Posterior vena cava (tissue), 2 donors: Measurements from ENCODE around the gene ACTG2. TPM values are rescaled to one million over a fixed set of nuclear protein-coding genes. Genes with fewer than 3 reads are reported as not detected.
"Not testable (repeated sequence)": the region's sequence is repeated elsewhere in the genome, so short reads cannot be mapped to it uniquely, and the experiment has no call there.

Source experiments
- DNase-seq: peaks from one replicate; pipeline ENCODE4 v3.0.0-alpha.2; 2020; ENCODE audit warnings: low spot score
- intact Hi-C, 2 donors: fragments of 100-400 bp; cut with DNase I; formaldehyde crosslinking; loops; one replicate each; pipeline versions ENCODE4 v1.14.1 to v1.14.2; 2022 to 2023
- total RNA-seq, 2 donors: library from RNA; stranded (reverse); fragmentation: NEBNext Ultra II Directional; extraction: Animal tissue kit (Norgen Biotek cat#: 25700); gene quantifications; one replicate each; pipeline ENCODE4 v1.2.1, GENCODE V29; 2021
- donor health status: DM: yes; HTN: yes; CAD: no.
- donor health status: DM: yes; HTN: yes; CAD: no.

The ACTG2 gene
- total RNA-seq, 2 donors from 2014 or later, result 2,422 to 4,458 TPM

DNA sequence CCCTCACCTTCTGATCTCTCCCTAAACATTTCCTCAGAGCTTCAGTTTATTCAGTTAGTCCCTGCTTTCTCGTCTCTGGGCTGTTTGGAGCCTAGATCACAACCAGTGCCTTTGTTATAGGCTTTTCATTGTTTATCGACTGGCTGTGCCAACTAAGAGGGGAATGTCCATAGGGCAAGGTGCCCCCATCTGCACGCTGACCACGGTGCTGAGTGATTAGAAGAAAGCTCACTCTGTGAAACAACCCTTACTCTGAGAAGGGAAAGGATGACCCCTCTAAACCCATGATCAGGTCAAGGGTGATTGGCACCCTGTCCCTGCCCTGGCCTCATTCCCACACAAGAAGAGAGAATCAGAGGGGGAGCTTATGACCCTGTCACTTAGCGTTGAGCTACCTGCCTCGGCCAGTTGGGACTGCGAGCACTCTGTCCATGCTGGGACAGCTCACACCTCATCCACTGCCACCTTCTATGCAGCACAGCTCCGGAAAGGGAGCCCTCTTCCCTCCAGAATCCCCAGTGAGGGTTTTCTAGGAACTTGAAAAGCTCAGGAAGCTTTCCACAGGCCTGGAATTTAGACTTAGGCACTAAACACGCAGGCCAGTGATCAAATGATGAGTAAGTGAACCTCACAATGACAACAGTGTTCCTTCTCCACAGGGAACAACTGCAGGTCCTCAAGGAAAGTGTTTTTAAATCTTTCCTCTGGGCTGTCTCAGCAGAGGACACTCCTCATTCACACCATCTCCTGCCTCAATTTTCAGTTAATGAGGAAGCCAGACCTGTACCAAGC, 2.3 kb upstream of the ACTG2 start:
- intact Hi-C loops, result loop anchor here in 1 of 2 donors (5.0 kb wide), 1 partner anchor 58 kb away; no protein-coding TSS in a partner anchor
- DNase-seq, result no peak

DNA sequence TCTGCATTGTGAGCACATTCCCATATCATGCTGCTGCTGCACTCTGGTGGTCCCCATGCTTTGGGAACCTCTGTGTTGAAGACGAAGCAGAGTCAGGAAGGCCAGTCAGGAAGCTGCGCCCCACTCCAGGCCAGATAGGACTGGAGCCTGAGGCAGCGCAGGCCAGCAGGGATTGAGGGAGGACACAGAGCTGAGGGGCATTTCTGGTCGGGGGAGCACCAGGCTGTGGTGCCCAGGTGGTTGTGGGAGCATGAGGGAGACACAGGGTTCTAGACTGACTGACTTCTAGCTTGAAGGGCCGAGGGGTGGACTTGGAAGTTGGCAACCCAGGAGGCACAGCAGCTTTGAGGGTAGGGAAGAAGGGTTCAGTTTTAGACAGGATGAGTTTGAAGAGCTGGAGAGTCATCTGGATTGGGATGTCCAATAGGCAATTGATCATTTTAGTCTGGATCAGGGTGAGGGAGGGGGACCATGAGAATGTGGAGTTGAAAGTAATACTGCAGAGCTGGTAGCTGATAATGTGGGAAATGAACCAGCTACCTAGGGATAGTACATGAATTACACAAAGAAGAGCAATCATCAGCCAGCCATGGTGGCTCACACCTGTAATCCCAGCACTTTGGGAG, 1.4 kb upstream of the ACTG2 start:
- intact Hi-C loops, result loop anchor here in 1 of 2 donors (5.0 kb wide), 1 partner anchor 59 kb away; no protein-coding TSS in a partner anchor
- no peak for DNase-seq

DNA sequence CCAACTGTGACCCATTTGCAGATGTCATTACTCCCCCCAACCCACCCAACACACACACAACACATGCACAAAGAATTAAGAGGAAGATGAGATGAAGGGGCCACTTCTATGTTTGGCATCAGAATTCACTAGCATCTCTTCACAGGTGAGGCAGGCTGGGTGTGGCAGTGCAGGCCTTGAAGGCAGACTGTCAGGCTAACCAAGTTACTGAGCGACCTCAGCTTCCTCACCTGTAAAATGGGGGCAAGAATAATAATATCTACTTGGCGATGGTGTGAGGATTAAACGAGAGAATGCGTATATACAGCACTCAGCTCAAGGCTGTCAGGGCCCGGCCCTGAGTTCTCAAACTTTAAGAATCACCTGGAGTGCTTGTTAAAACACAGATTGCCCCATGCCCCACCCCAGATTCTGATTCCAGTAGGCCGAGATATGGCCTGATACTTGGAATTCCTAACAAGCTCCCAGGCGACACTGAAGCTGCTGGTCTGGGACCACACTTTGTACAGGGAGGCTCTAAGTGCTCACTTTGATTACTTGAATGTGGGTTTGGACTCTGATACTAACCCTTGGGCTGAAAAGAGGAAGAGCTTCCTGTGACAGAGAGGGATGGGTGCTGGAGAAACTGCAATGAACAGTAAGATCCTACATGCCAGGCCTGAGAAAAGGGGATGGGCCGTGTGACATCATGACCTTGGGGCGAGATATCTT, 1.1 kb downstream of the ACTG2 start:
- DNase-seq, result no peak

DNA sequence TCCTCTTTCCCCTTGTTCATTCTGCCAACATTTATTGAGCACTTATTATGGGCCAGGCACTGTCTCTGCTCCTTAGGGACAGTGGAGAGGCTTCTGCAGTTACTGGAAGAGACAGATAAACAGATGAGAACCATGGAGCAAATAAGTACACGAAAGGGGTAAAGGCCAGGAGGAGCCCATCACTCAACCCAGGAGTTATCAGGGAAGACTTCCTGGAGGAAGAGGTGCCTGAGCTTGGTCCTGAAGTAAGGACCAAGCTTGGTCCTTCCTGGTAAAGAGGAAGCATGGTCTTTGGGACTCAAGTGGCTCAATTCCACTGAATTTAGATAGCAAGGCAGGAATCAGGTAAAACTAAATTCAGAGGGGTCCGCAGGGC, 1.7 kb downstream of the ACTG2 start:
- DNase-seq, result no peak

More for the DNA sequence above, 1.1 kb downstream of the ACTG2 start:
- intact Hi-C loops, result loop anchor here in 1 of 2 donors (5.0 kb wide), 1 partner anchor 62 kb away; no protein-coding TSS in a partner anchor

DNA sequence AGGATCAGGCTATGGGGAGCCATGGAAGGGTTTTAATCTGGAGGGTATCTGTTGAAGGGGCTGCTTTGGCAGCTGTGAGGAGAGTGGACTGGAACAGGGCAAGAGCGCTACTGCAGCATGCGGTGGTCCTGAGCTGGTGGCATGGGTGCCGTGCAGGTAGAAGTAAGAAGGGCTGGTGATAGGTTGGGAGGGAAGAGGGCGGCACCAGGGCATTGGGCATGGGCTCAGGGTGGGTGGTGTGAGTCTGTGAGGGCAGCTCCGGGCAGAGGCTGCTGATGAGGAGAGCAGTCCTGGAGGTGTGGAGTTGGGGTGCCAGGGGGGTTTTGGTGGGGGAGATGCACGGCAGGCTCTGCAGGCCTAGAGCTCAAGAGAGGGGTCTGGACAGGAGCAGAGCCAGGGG, 2.1 kb downstream of the ACTG2 start:
- intact Hi-C loops, result loop anchor here in 1 of 2 donors (5.0 kb wide), 1 partner anchor 63 kb away; no protein-coding TSS in a partner anchor
- no peak for DNase-seq

More for the DNA sequence above, 1.7 kb downstream of the ACTG2 start:
- intact Hi-C loops, result loop anchor here in 1 of 2 donors (5.0 kb wide), 1 partner anchor 62 kb away; no protein-coding TSS in a partner anchor

DNA sequence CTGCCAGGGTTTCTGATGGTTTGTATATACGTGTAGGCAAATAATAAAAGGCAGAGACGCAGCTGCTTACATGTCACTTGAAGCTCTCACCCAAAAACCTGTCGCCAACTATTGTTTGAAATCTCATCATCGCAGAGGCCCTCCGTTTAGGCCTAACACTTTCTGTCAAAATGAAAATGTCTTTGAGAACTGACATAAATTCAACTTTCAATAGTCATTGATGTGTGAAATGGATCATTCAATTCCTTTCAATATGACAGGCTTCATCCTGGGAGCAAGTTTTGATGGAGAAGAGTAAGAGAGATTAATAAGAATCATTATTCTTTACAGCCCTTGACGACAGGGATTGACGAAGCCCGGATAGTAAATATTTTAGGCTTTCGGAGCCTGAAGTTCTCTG, 2.7 kb downstream of the ACTG2 start:
- intact Hi-C loops, result no loop called here
- no peak for DNase-seq

DNA sequence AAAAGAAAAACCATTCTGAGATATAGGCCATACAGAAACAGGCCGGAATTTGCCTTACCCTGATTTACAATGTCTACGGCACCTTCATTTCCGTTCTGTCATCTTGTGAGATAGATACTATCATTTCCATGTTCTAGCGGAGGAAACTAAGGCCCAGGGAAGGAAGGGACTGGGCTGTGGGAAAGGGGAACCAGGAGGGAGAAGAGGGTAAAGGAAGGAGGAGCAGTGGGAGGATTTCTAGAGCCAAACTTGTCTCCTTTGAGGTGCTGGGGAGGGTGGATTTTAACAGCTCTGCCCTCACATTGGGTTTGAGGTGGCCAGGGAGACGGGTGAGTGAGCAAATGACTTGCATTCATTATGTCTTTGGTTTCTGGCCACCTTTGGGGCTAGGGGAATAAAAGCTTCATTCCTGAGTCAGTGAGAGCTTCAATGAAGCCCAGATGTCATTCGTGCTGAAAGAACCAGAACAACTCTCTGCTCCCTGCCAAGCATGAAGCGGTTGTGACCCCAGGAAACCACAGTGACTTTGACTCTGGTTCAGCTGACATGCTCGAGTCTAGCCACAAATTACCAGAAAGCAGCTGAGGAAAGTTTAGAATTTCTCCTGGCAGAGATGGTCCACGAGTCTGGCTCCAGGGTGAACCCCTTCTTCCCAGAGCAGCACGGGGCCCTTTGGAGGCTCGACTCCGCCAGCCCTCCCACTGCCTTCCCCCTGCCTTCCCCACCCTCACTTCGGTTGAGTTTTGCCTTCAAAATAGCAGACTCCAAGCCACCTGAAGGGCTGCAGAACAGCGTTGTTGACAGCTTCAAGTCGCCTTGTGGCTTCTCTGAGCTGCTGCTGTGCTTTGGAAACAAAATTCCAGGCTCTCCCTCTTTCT, 3.8 kb downstream of the ACTG2 start:
- no peak for DNase-seq
- intact Hi-C loops, result no loop called here

DNA sequence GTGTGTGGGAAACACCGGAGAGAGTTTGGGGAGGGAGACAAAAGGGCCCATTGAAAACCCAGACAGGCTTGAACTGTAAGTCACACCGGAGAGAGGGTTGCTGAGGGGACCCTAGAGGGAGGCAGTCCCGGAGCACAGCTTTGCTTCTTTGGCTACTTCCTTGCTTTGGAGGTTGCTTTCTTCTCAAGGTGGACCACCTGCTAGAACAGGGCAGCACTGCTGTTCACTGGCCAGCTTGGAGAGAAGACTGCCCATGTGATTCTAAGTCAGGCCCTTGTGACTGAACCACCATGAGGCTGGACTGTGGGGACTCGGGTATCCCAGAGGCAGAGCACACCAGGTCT, 4.4 kb downstream of the ACTG2 start:
- no peak for DNase-seq
- intact Hi-C loops, result no loop called here

DNA sequence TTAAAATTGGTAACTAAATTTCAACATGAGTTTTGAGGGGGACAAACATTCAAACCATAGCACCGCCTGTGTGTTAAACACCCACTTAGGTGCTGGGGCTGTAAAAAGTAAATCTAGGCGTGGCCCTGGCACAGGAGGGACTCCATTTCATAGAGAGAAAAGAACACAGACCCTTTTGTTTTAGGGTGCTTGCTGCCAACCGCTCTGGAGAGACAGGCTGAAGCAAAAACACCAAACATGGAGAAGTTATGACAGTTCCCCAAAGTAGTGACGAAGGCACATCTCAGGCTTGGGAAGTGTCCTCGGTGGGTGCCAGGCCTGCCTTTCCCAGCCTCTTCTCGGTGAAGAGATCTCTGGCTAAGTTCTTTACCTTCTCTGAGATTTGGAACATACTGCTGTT, 5.1 kb downstream of the ACTG2 start:
- intact Hi-C loops, result no loop called here
- no peak for DNase-seq

DNA sequence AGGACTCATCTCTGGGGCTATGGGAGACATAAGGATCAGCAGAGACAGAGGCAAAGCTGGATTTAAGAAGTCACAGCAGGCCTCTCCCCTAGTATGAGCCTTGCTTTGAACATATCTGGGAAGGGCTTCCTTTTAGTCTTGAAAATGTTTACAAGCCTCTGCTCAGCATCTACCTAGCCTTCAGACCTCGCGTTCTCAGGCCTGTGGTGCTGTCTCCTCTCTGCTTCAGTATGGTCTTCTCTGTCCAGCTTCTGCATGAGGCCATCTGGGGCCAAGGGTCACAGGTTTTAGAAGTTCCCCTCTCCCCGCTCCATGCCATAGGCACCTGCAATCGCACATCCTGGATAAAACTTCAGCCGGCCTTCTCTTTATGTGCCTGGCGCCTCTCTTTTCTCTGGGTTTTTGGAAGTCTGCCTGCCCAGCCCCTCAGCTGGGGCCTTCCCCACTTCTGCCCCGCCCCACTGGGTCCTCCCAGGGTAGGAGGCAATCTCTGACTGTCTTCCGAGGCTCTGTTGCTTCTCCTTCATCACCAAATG, 7.1 kb downstream of the ACTG2 start:
- no peak for DNase-seq
- intact Hi-C loops, result no loop called here

DNA sequence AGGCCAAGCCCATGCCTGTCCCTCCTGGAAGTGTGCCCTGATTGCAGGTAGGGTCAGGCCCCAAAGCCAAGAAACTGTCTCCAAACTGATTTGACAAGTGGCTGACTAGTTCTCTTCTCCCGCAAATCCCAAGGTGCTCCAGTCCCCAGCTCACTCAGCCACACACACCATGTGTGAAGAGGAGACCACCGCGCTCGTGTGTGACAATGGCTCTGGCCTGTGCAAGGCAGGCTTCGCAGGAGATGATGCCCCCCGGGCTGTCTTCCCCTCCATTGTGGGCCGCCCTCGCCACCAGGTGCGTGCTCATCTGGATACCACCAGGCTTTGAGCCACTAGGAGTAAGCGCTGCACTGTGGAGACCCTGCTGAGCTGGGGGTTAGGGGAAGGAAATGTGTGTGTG, 8.3 kb downstream of the ACTG2 start:
- intact Hi-C loops, result no loop called here
- no peak for DNase-seq

DNA sequence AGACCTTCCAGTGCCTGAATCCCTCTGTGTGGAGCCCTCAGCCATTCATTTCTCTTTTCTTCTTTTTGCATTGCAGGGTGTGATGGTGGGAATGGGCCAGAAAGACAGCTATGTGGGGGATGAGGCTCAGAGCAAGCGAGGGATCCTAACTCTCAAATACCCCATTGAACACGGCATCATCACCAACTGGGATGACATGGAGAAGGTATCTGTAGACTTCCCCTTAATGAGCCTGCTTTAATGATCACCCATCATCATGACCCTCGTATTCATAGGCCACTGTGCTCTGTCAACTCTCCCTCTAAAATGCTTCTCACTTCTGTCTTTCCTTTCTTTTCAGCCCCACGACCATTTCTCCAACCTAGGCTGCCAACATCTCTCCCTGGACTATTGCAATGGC, 9.5 kb downstream of the ACTG2 start:
- no peak for DNase-seq
- intact Hi-C loops, result no loop called here

DNA sequence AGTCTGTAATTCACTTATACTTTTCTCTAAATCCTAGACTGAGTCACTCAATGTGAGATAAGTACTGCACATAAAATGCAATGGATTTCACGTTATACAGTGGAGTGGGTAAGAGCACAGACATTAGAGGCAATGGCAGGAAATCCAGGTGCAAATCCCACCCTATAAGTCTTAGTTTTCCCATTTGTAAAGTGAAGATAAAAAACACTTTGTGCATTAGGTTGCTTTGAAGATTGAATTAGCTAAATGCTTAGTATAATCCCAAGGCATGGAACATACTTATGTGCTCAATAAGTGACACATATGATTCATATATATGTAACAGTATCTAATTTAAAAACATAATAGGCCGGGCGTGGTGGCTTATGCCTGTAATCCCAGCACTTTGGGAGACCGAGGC, 10.5 kb downstream of the ACTG2 start:
- intact Hi-C loops, result no loop called here
- no peak for DNase-seq

DNA sequence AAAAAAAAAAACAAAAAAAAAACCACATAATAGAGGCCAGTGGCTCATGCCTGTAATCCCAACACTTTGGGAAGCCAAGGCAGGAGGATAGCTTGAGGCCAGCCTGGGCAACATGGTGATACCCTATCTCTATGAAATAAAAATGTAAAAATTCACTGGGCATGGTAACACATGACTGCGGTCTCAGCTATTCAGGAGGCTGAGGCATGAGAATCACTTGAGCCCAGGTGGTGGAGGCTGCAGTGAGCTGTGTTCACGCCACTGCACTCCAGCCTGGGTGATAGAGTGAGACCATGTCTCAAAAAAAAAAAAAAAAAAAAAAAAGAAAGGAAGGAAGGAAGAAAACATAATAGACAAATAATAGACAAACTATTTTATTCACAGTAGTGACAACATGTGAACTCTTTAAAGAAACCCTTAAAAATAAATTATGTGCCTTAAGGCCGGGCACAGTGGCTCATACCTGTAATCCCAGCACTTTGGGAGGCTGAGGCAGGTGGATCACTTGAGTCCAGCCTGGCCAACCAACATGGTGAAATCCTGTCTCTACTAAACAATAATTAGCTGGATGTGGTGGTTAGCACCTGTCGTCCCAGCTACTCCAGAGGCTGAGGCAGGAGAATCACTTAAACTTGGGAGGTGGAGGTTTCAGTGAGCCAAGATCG, 11.3 kb downstream of the ACTG2 start:
- DNase-seq, intact Hi-C loops: not testable (repeated sequence)

DNA sequence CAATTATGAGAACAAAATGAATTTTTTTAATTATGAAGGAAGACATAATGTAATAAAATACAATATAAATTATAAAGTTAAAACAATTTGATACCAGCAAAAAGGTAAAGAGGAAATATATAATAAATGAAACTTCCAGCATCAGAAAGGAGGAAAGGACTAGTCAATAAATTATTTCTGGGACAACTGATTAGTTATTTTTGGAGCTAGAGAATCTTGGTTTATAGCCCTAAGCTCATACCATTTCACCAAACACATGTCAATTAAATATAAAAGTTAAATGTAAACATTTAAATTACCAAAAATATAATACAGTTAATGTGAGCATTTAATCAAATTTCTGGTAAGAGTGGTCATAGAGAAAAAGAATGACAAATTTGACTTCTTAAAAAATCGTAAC, 12.1 kb downstream of the ACTG2 start:
- DNase-seq, result no peak
- intact Hi-C loops, result no loop called here

DNA sequence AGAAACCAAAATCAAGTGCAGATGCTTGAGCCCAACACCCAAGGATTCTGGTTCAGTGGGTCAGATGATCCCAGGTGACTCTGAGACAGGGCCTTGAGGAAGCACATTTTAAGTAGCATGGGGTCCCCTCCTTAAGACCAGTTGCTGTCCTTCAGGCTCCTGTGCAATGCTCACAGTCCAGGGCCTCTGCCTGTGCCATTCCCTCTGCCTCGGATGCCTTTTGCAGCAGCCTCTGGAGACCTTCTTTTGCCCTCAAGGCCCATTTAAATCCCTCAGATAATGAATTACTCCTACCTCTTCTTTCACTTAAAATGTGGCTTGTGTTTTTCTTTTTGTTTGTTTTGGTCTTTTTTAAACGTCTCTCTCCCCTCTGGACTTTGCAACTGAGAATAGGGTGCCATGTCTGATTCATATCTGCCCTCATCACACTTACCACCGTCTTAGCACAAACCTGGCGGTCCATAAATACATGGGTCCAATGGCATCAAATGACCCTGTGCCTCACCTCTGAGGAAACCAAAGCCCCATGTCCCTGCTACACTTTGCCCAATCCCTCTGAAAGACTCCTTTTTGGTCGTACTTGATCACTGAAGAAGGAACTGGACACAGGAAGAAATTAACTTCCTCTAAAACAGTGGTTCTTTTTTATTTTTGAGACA, 14.2 kb downstream of the ACTG2 start:
- intact Hi-C loops, result no loop called here
- no peak for DNase-seq

DNA sequence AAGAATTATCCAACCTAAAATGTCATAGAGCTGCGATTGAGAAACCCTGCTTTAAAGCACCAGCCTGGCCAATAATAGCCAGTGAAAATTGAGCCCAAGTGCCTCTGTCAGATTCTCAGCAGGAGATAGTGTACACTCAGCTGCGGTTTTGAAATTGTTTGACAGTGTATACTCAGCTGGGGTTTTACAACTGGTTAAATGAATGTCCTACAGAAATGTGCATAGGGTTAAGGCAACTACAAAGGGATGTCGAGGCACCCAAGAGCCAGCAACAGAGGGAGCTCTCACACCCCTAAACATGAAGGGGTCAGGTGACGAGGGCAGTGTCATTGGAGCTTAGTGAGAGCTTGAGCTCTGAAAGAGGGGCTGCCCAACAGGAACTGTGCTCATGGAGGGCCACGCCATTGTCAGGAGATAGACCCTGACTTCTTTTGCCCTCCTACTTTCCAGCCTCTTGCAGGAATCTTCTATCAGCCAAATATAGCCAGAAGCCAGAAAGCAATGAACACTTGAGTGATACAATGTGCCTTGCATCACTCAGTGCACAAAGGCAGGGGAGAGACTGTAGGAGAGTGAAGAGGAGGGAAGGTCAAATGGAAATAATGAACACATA, 15.1 kb downstream of the ACTG2 start:
- DNase-seq, result no peak
- intact Hi-C loops, result no loop called here
